HG03175 (cell line): ENCODE data around the gene RSPH10B.
A peak's percentile ranks its signal among the peaks of the same experiment; 100 is the strongest.
"Not testable (repeated sequence)": the region's sequence is repeated elsewhere in the genome, so short reads cannot be mapped to it uniquely, and the experiment has no call there.

Source experiments
- ATAC-seq: cut with Tn5 transposase; IDR thresholded peaks from one replicate; pipeline ENCODE4 v1.9.1; 2021; ENCODE audit warnings: mild to moderate bottlenecking, moderate library complexity; ENCODE audit not compliant: unreplicated experiment

The RSPH10B gene

GRCh38 chr7:5930290-5930689, 40.2 kb downstream of the RSPH10B start:
- not testable (repeated sequence) for ATAC-seq

- ATAC-seq: not testable (repeated sequence)
Measured at GRCh38 chr7:5926263-5926870, 44.1 kb downstream of the RSPH10B start.

GRCh38 chr7:5924630-5925029, 45.9 kb downstream of the RSPH10B start:
- ATAC-seq: not testable (repeated sequence)

- ATAC-seq: not testable (repeated sequence)
Measured at GRCh38 chr7:5924180-5924579, 46.3 kb downstream of the RSPH10B start.

GRCh38 chr7:5916529-5916928, 54.0 kb downstream of the RSPH10B start:
- ATAC-seq: not testable (repeated sequence)

GRCh38 chr7:5908835-5909234, 61.7 kb downstream of the RSPH10B start:
- not testable (repeated sequence) for ATAC-seq

- not testable (repeated sequence) for ATAC-seq
Measured at GRCh38 chr7:5904726-5905125, 65.8 kb downstream of the RSPH10B start.

GRCh38 chr7:5903002-5903401, 67.5 kb downstream of the RSPH10B start:
- ATAC-seq: not testable (repeated sequence)

GRCh38 chr7:5898480-5899224, 71.8 kb downstream of the RSPH10B start, which contains the start of gene CCZ1:
Gene CCZ1 (plus strand): TSS chr7:5898733. CDS start chr7:5898800, 67 bp downstream.
- peak; percentile 97 for ATAC-seq

GRCh38 chr7:5897369-5897919, 73.0 kb downstream of the RSPH10B start:
- ATAC-seq: not testable (repeated sequence)

- ATAC-seq: no peak
Measured at GRCh38 chr7:5892498-5892897, 78.0 kb downstream of the RSPH10B start.

- ATAC-seq: not testable (repeated sequence)
Measured at GRCh38 chr7:5890244-5890643, 80.2 kb downstream of the RSPH10B start.

- ATAC-seq: not testable (repeated sequence)
Measured at GRCh38 chr7:5888021-5888420, 82.5 kb downstream of the RSPH10B start.

GRCh38 chr7:5884431-5884830, 86.1 kb downstream of the RSPH10B start:
- not testable (repeated sequence) for ATAC-seq

GRCh38 chr7:5880106-5880505, 90.4 kb downstream of the RSPH10B start:
- not testable (repeated sequence) for ATAC-seq

- ATAC-seq: not testable (repeated sequence)
Measured at GRCh38 chr7:5879591-5879990, 90.9 kb downstream of the RSPH10B start.
